HG03558 (cell line): Measurements from ENCODE around the gene SHC3.

Experiments
- ATAC-seq: cut with Tn5 transposase; IDR thresholded peaks from one replicate; pipeline ENCODE4 v1.9.1; 2021; ENCODE audit warnings: moderate number of reproducible peaks; ENCODE audit not compliant: unreplicated experiment; ENCODE audit errors: extremely low read depth

SHC3 gene

GRCh38 chr9:89187950-89188349, 9.3 kb upstream of the SHC3 start:
- ATAC-seq: no peak

GRCh38 chr9:89187541-89187940, 8.9 kb upstream of the SHC3 start:
- no peak for ATAC-seq

- no peak for ATAC-seq
Measured at GRCh38 chr9:89186960-89187359, 8.3 kb upstream of the SHC3 start.

- ATAC-seq: no peak
Measured at GRCh38 chr9:89185980-89186379, 7.4 kb upstream of the SHC3 start.

GRCh38 chr9:89183146-89183545, 4.5 kb upstream of the SHC3 start:
- ATAC-seq: no peak

- no peak for ATAC-seq
Measured at GRCh38 chr9:89182369-89182768, 3.8 kb upstream of the SHC3 start.

GRCh38 chr9:89179895-89180734, 1.5 kb upstream of the SHC3 start:
- no peak for ATAC-seq

- no peak for ATAC-seq
Measured at GRCh38 chr9:89179540-89179894, 899 bp upstream of the SHC3 start.

- ATAC-seq: no peak
Measured at GRCh38 chr9:89178830-89179539, 367 bp upstream of the SHC3 start.

GRCh38 chr9:89177012-89177943, 1.3 kb downstream of the SHC3 start:
- ATAC-seq: no peak

- no peak for ATAC-seq
Measured at GRCh38 chr9:89175828-89176261, 2.8 kb downstream of the SHC3 start.

GRCh38 chr9:89174291-89174690, 4.3 kb downstream of the SHC3 start:
- no peak for ATAC-seq

GRCh38 chr9:89173072-89173471, 5.5 kb downstream of the SHC3 start:
- ATAC-seq: no peak

GRCh38 chr9:89172398-89172797, 6.2 kb downstream of the SHC3 start:
- no peak for ATAC-seq

- ATAC-seq: no peak
Measured at GRCh38 chr9:89171693-89172092, 6.9 kb downstream of the SHC3 start.

- ATAC-seq: no peak
Measured at GRCh38 chr9:89171231-89171630, 7.4 kb downstream of the SHC3 start.

- ATAC-seq: no peak
Measured at GRCh38 chr9:89168901-89169813, 9.5 kb downstream of the SHC3 start.

GRCh38 chr9:89167788-89168187, 10.8 kb downstream of the SHC3 start:
- no peak for ATAC-seq

- ATAC-seq: no peak
Measured at GRCh38 chr9:89166852-89167251, 11.8 kb downstream of the SHC3 start.

GRCh38 chr9:89165880-89166279, 12.7 kb downstream of the SHC3 start:
- no peak for ATAC-seq
